GM23338 (cell line): ENCODE measurements around the gene KIF3B. TPM values are rescaled to one million over a fixed set of nuclear protein-coding genes. Genes with fewer than 3 reads are reported as not detected.

Source experiments
- ATAC-seq: fragments of 200-7000 bp; cut with Tn5 transposase; 3 replicates; pipeline ENCODE4 v1.9.1; 2020
- DNase-seq: peaks from one replicate; pipeline ENCODE4 v3.0.0-alpha.2; 2015; ENCODE audit warnings: low spot score
- H2AFZ ChIP-seq: fragments of 200-600 bp; sonication (generic); 2 replicates; pipeline ENCODE4 v1.8.0; 2016; ENCODE audit warnings: antibody characterized with exemption, mild to moderate bottlenecking, moderate library complexity
- H3F3A ChIP-seq: fragments of 200-600 bp; sonication (generic); replicated peaks from 2 replicates; pipeline ENCODE4 v1.8.0; 2017; ENCODE audit warnings: antibody characterized with exemption, mixed run types, low read depth
- H3K27ac ChIP-seq: fragments of 200-600 bp; sonication (generic); 2 replicates; pipeline ENCODE4 v1.6.1; 2016; ENCODE audit warnings: low read depth
- H3K27me3 ChIP-seq: fragments of 200-600 bp; sonication (generic); 2 replicates; pipeline ENCODE4 v1.8.0; 2016; ENCODE audit warnings: mild to moderate bottlenecking, mixed run types, moderate library complexity; ENCODE audit not compliant: insufficient read depth
- H3K36me3 ChIP-seq: fragments of 200-600 bp; sonication (generic); 2 replicates; pipeline ENCODE4 v1.8.0; 2016; ENCODE audit warnings: mild to moderate bottlenecking; ENCODE audit not compliant: insufficient read depth
- H3K4me1 ChIP-seq: fragments of 200-600 bp; sonication (generic); 2 replicates; pipeline ENCODE4 v1.8.0; 2016; ENCODE audit warnings: mild to moderate bottlenecking, moderate library complexity; ENCODE audit not compliant: insufficient read depth
- H3K4me2 ChIP-seq: fragments of 200-600 bp; sonication (generic); 2 replicates; pipeline ENCODE4 v1.7.1; 2017; ENCODE audit warnings: mixed run types
- H3K4me3 ChIP-seq: fragments of 200-600 bp; sonication (generic); 2 replicates; pipeline ENCODE4 v1.6.1; 2016; ENCODE audit warnings: mixed run types
- H3K79me2 ChIP-seq: fragments of 200-600 bp; sonication (generic); replicated peaks from 2 replicates; pipeline ENCODE4 v1.8.0; 2017; ENCODE audit warnings: mild to moderate bottlenecking; ENCODE audit not compliant: insufficient read depth
- H3K9me2 ChIP-seq: fragments of 200-600 bp; sonication (generic); 2 replicates; pipeline ENCODE4 v1.8.0; 2017; ENCODE audit not compliant: insufficient read depth
- H4K20me1 ChIP-seq: fragments of 200-600 bp; sonication (generic); replicated peaks from 2 replicates; pipeline ENCODE4 v1.8.0; 2017; ENCODE audit warnings: mild to moderate bottlenecking; ENCODE audit not compliant: insufficient read depth
- H3K27ac Mint-ChIP-seq: 2 replicates; pipeline ENCODE4 v1.8.0; 2020; ENCODE audit warnings: inconsistent platforms, mild to moderate bottlenecking, moderate library complexity, mixed read lengths
- H3K27me3 Mint-ChIP-seq: 3 replicates; pipeline ENCODE4 v1.8.0; 2022; ENCODE audit warnings: low read depth, mild to moderate bottlenecking, moderate library complexity, mixed read lengths, inconsistent platforms; ENCODE audit not compliant: insufficient read depth, poor library complexity
- H3K36me3 Mint-ChIP-seq: 3 replicates; pipeline ENCODE4 v1.8.0; 2021; ENCODE audit warnings: low read depth, mild to moderate bottlenecking, inconsistent platforms, moderate library complexity, mixed read lengths
- H3K4me1 Mint-ChIP-seq: 3 replicates; pipeline ENCODE4 v1.8.0; 2020; ENCODE audit warnings: mild to moderate bottlenecking, inconsistent platforms, mixed read lengths
- H3K4me3 Mint-ChIP-seq: 3 replicates; pipeline ENCODE4 v1.8.0; 2021; ENCODE audit warnings: moderate library complexity, mild to moderate bottlenecking, inconsistent platforms, mixed read lengths
- H3K9me3 Mint-ChIP-seq: 3 replicates; pipeline ENCODE4 v1.8.0; 2020; ENCODE audit warnings: moderate library complexity, mild to moderate bottlenecking, inconsistent platforms, mixed read lengths
- EZH2 ChIP-seq: fragments of 200-600 bp; sonication (generic); IDR thresholded peaks from one replicate; pipeline ENCODE4 v1.8.0; 2017; ENCODE audit warnings: antibody characterized with exemption, mild to moderate bottlenecking, low read depth; ENCODE audit not compliant: unreplicated experiment
- EZH2phosphoT487 ChIP-seq: fragments of 200-600 bp; sonication (generic); IDR thresholded peaks from one replicate; pipeline ENCODE4 v1.8.1; 2018; ENCODE audit warnings: antibody characterized with exemption; ENCODE audit not compliant: unreplicated experiment
- JUNB ChIP-seq: IDR thresholded peaks from one replicate; pipeline ENCODE4 v1.6.1; 2016; ENCODE audit warnings: antibody characterized with exemption; ENCODE audit not compliant: unreplicated experiment
- STAT1 ChIP-seq: IDR thresholded peaks from one replicate; pipeline ENCODE4 v1.6.1; 2016; ENCODE audit warnings: antibody characterized with exemption; ENCODE audit not compliant: unreplicated experiment
- ZNF114 ChIP-seq: fragments of 250-450 bp; sonication (Bioruptor Pico); IDR thresholded peaks from 2 replicates; pipeline ENCODE4 v1.5.0; 2020; ENCODE audit warnings: mild to moderate bottlenecking, moderate library complexity
- polyA plus RNA-seq: library from polyadenylated mRNA; unstranded; fragments of >200 nt; fragmentation: Nextera tagmentation; extraction: Ambion mirVana; gene quantifications from 2 replicates; pipeline ENCODE4 v1.2.1, GENCODE V29; 2016
- total RNA-seq: library from RNA; depleted of rRNA; stranded (reverse); fragments of >200 nt; shearing (Covaris generic); gene quantifications from 2 replicates; pipeline ENCODE4 v1.2.3, GENCODE V29; 2014
- TF ChIP-seq, protein P1 (sequence below): fragments of 250-450 bp; sonication (Bioruptor Pico); IDR thresholded peaks from 2 replicates; pipeline ENCODE4 v1.5.0; 2020; ENCODE audit warnings: mild to moderate bottlenecking, moderate library complexity
- TF ChIP-seq, protein P2 (sequence below), 2 experiments: fragments of 200-600 bp in 1 of 2; sonication (generic) in 1 of 2; conservative IDR thresholded peaks; 2 replicates each; pipeline versions ENCODE4 v1.5.1 to v1.6.1; 2016 to 2017; ENCODE audit warnings: antibody characterized with exemption in 2 of 2, low read depth in 2 of 2, mild to moderate bottlenecking in 2 of 2, moderate library complexity in 1 of 2
- TF ChIP-seq, protein P3 (sequence below): IDR thresholded peaks from one replicate; pipeline ENCODE4 v1.6.1; 2018; ENCODE audit warnings: antibody characterized with exemption; ENCODE audit not compliant: unreplicated experiment

The KIF3B gene
- total and polyA plus RNA-seq, 2 experiments from 2014 or later = 6.1 to 22.8 TPM

DNA sequence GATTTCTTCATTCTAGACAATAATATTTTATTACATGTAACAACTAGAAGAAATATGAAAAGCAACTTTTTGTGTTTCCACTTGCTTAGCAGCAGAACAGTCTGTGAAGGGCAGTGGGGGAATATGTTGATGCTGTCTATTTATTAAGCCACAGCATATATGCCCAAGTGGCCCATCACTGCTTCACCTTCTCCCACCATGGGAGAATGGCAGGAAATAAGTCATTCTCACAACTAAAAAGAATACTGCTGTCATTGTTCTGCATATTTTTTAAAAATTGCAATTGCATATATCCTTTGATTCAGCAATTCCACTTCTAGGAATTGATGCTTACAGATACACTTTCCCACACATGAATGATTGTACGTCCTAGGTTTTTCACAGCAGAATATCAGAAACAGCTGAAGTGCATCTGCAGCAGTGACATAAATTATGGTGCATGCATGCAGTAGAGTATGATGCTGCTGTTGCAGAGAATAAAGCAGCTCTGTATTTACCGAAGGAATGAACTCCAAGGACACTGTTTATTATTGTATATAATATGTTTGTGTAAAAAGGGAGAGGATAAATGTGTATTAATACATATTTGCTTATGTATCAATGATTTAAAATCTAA is 26.8 kb downstream of the KIF3B start (continued):
- TF ChIP-seq, protein P1, sequence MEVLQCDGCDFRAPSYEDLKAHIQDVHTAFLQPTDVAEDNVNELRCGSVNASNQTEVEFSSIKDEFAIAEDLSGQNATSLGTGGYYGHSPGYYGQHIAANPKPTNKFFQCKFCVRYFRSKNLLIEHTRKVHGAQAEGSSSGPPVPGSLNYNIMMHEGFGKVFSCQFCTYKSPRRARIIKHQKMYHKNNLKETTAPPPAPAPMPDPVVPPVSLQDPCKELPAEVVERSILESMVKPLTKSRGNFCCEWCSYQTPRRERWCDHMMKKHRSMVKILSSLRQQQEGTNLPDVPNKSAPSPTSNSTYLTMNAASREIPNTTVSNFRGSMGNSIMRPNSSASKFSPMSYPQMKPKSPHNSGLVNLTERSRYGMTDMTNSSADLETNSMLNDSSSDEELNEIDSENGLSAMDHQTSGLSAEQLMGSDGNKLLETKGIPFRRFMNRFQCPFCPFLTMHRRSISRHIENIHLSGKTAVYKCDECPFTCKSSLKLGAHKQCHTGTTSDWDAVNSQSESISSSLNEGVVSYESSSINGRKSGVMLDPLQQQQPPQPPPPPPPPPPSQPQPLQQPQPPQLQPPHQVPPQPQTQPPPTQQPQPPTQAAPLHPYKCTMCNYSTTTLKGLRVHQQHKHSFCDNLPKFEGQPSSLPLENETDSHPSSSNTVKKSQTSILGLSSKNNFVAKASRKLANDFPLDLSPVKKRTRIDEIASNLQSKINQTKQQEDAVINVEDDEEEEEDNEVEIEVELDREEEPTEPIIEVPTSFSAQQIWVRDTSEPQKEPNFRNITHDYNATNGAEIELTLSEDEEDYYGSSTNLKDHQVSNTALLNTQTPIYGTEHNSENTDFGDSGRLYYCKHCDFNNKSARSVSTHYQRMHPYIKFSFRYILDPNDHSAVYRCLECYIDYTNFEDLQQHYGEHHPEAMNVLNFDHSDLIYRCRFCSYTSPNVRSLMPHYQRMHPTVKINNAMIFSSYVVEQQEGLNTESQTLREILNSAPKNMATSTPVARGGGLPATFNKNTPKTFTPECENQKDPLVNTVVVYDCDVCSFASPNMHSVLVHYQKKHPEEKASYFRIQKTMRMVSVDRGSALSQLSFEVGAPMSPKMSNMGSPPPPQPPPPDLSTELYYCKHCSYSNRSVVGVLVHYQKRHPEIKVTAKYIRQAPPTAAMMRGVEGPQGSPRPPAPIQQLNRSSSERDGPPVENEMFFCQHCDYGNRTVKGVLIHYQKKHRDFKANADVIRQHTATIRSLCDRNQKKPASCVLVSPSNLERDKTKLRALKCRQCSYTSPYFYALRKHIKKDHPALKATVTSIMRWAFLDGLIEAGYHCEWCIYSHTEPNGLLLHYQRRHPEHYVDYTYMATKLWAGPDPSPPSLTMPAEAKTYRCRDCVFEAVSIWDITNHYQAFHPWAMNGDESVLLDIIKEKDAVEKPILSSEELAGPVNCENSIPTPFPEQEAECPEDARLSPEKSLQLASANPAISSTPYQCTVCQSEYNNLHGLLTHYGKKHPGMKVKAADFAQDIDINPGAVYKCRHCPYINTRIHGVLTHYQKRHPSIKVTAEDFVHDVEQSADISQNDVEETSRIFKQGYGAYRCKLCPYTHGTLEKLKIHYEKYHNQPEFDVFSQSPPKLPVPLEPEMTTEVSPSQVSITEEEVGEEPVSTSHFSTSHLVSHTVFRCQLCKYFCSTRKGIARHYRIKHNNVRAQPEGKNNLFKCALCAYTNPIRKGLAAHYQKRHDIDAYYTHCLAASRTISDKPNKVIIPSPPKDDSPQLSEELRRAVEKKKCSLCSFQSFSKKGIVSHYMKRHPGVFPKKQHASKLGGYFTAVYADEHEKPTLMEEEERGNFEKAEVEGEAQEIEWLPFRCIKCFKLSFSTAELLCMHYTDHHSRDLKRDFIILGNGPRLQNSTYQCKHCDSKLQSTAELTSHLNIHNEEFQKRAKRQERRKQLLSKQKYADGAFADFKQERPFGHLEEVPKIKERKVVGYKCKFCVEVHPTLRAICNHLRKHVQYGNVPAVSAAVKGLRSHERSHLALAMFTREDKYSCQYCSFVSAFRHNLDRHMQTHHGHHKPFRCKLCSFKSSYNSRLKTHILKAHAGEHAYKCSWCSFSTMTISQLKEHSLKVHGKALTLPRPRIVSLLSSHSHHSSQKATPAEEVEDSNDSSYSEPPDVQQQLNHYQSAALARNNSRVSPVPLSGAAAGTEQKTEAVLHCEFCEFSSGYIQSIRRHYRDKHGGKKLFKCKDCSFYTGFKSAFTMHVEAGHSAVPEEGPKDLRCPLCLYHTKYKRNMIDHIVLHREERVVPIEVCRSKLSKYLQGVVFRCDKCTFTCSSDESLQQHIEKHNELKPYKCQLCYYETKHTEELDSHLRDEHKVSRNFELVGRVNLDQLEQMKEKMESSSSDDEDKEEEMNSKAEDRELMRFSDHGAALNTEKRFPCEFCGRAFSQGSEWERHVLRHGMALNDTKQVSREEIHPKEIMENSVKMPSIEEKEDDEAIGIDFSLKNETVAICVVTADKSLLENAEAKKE (CRISPR knock-in tag) = no peak
- TF ChIP-seq, protein P2, sequence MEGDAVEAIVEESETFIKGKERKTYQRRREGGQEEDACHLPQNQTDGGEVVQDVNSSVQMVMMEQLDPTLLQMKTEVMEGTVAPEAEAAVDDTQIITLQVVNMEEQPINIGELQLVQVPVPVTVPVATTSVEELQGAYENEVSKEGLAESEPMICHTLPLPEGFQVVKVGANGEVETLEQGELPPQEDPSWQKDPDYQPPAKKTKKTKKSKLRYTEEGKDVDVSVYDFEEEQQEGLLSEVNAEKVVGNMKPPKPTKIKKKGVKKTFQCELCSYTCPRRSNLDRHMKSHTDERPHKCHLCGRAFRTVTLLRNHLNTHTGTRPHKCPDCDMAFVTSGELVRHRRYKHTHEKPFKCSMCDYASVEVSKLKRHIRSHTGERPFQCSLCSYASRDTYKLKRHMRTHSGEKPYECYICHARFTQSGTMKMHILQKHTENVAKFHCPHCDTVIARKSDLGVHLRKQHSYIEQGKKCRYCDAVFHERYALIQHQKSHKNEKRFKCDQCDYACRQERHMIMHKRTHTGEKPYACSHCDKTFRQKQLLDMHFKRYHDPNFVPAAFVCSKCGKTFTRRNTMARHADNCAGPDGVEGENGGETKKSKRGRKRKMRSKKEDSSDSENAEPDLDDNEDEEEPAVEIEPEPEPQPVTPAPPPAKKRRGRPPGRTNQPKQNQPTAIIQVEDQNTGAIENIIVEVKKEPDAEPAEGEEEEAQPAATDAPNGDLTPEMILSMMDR (conservative IDR thresholded peaks at IDR 0.05; ENCODE audit: low read depth in 2 of 2) = no peak
- TF ChIP-seq EZH2phosphoT487 = no peak

DNA sequence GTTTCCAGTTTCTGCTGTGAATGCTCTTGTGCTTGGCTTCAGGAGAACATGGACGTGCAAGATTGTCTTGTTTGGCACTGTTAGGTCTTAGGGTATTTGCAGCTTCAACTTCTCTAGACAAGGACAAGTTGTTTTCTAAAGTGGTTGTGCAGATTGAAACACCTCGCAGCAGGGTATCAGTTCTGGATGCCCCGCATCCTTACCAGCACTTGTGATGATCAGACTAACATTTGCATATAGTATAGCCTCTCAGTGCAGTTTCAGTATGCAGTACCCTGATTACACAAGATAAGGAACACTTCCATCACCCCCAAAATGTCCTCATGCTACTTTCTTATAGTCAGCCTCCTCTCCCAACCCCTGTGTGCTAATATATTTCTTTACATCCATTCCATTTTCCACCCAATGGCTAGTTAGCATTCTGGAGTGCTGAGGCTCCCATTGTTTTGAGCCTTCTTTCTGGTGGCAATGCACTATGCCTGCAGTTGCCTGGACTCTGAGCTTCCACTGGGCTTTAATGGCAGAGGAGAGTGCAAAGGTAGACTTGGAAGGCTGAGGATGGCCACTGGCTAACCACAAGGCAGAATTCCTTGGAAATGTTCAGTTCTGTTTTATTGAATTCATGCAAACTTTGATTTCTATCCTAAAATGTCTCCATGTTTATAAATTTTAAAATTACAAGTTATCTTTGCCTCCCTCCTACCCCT is 35.4 kb downstream of the KIF3B start:
- Histone ChIP-seq H3K79me2 (no peaks in the 10 kb centered on the region), H3F3A (no peaks in the 10 kb centered on the region; the same call in 1 of the 2 replicates), H3K27ac (no peak overlapping the region), H3K9me2 (no peaks in the 10 kb centered on the region), H3K4me1 (no peaks in the 10 kb centered on the region), H2AFZ (no peak overlapping the region), H4K20me1 (peaks cover 33% of the 10 kb centered on the region), H3K36me3 (peaks cover 9% of the 10 kb centered on the region), H3K4me3 (no peak overlapping the region), H3K4me2 (no peak overlapping the region), H3K27me3 (no peaks in the 10 kb centered on the region)
- peaks cover 21% of the 10 kb centered on the region for H3K36me3 Mint-ChIP-seq
- no peak overlapping the region for H3K27ac Mint-ChIP-seq
- H3K4me1 Mint-ChIP-seq = no peaks in the 10 kb centered on the region
- no peaks in the 10 kb centered on the region for H3K27me3 Mint-ChIP-seq
- ATAC-seq (no peak), DNase-seq (no peak)
- TF ChIP-seq EZH2 (no peak), ZNF114 (CRISPR knock-in tag) (no peak), JUNB (no peak), STAT1 (no peak)
- TF ChIP-seq, protein P3, sequence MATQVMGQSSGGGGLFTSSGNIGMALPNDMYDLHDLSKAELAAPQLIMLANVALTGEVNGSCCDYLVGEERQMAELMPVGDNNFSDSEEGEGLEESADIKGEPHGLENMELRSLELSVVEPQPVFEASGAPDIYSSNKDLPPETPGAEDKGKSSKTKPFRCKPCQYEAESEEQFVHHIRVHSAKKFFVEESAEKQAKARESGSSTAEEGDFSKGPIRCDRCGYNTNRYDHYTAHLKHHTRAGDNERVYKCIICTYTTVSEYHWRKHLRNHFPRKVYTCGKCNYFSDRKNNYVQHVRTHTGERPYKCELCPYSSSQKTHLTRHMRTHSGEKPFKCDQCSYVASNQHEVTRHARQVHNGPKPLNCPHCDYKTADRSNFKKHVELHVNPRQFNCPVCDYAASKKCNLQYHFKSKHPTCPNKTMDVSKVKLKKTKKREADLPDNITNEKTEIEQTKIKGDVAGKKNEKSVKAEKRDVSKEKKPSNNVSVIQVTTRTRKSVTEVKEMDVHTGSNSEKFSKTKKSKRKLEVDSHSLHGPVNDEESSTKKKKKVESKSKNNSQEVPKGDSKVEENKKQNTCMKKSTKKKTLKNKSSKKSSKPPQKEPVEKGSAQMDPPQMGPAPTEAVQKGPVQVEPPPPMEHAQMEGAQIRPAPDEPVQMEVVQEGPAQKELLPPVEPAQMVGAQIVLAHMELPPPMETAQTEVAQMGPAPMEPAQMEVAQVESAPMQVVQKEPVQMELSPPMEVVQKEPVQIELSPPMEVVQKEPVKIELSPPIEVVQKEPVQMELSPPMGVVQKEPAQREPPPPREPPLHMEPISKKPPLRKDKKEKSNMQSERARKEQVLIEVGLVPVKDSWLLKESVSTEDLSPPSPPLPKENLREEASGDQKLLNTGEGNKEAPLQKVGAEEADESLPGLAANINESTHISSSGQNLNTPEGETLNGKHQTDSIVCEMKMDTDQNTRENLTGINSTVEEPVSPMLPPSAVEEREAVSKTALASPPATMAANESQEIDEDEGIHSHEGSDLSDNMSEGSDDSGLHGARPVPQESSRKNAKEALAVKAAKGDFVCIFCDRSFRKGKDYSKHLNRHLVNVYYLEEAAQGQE = no peak
- H3K4me3 Mint-ChIP-seq = no peak overlapping the region
- H3K9me3 Mint-ChIP-seq = no peaks in the 10 kb centered on the region
